ENCODE data around the gene NOS1AP.

- no peak for TF ChIP-seq CTCF (conservative IDR thresholded peaks at IDR 0.05; ENCODE audit: low read length)
- TF ChIP-seq EZH2phosphoT487 (IDR thresholded peaks at IDR 0.05; ENCODE audit: borderline replicate concordance): no peak
Observed at GRCh38 chr1:162214202-162214601, 144.7 kb downstream of the NOS1AP start.
